NCI-H1105 treated with DMSO at 0.1 percent for 48 hours (cell line): ENCODE data around the gene IGF1R.

Source experiments
- DNase-seq: peaks from one replicate; lab custom pipeline; 2025; lab: John Stamatoyannopoulos, UW

IGF1R gene

DNA sequence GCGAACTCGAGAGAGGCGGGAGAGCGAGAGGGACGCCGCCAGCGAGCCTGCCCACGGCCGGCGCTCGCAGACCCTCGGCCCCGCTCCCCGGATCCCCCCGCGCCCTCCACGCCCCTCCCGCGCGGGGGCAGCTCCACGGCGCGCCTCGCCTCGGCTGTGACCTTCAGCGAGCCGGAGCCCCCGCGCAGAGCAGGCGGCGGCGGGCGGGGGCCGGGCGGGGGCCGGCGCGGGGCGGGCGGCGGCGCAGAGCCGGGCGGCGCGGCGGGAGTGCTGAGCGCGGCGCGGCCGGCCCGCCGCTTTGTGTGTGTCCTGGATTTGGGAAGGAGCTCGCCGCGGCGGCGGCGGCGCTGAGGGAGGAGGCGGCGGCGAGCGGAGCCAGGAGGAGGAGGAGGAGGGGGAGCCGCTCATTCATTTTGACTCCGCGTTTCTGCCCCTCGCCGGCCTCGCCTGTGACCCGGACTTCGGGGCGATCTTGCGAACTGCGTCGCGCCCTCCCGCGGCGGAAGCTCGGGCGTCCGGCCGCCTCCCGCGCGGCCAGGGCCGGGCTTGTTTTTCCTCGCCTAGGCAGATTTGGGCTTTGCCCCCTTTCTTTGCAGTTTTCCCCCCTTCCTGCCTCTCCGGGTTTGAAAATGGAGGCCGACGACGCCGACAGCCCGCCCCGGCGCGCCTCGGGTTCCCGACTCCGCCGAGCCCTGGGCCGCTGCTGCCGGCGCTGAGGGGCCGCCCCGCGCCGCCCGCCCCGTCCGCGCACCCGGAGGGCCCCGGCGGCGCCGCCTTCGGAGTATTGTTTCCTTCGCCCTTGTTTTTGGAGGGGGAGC is 524 bp downstream of the IGF1R start:
- no peak for DNase-seq

DNA sequence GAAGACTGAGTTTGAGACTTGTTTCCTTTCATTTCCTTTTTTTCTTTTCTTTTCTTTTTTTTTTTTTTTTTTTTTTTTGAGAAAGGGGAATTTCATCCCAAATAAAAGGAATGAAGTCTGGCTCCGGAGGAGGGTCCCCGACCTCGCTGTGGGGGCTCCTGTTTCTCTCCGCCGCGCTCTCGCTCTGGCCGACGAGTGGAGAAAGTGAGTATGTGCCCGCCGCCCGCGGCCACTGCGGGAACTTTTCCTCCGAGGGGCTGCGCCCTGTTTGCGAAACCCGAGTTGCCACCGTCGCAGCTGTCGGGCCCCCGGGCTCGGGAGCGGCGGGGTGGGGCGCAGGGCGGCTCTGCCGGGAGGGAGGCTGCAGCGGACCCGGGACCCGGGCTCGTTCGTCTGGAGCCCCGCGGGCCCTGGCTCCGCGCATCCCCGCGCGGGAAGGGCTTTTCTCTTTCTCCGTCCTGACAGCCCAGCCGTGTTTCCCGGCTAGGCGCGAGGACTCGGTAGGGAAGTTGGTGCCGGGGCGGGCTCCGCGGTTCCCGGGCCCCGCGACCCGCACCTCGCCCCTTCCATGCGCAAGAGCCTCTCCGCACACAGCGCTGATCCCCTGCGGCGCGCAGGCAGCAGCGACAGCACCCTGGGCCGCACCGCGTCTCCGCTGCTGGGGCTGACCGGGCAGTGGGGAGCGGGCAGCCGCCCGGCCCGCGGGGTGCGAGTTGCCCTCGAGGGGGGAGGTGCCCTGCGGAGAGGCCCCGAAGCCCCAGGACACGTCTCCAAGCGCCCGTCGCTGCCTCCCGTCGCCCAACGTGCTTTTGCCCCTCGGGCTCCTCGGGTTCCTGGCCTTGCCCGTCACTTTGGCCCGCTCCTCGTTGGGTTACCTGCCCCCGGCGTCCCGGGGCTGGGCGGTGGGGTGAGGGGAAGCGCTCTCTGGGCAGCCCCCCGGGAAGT is 1.4 kb downstream of the IGF1R start:
- no peak for DNase-seq

DNA sequence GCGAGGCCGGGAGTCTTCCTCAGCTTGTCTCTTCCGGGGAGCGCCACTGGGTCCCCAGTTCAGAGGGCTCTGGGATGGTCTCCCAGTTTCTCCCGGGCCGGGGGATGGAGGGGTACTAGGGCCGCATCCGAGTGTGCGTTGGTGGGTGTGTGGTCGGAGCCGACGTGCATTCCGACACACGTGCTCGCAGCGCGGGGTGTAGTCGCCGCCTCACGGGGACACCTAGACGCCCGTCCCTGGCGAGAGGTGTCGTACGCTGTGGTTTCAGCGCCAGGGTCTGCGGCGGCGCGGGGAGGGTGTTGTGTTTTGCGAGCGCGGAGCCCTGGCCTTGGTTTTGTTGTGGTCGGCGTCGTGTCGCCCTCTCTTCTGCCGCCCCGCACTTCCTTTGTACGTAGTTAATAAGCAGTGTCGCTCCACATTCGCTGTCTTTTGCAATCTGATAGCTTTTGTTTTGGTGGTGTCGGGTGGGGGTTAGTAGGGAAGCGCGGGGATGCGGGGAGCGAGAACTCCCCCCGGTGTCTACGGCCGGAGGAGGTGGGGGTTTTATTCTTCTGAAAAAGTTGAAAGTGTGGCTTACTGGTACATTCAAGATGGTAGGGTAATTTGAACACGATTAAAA is 2.2 kb downstream of the IGF1R start:
- DNase-seq, result no peak

- no peak for DNase-seq
Observed at GRCh38 chr15:98651036-98651481, 2.7 kb downstream of the IGF1R start.

- DNase-seq, result no peak
Observed at GRCh38 chr15:98651581-98652220, 3.4 kb downstream of the IGF1R start.

DNA sequence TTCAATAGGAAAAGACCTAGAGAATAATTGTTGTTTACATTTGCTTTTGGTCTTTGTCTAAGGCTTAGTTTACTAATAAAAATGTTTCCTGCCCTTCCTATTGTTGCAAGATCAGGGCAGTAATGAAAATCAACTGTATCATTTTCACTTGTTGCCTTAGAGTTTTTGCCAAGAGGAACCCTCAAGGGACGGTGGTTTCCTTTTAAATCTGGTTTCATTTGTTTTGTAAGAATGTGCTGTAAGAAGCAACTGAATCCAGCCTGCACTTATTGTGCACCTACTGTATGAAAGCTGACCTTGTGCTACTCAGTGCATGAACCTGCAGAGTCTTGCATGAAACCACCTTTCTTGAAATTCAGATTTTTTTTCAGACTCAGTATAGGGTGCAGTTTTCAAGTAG is 5.3 kb downstream of the IGF1R start:
- DNase-seq, result no peak

- no peak for DNase-seq
Observed at GRCh38 chr15:98654790-98655360, 6.5 kb downstream of the IGF1R start.

DNA sequence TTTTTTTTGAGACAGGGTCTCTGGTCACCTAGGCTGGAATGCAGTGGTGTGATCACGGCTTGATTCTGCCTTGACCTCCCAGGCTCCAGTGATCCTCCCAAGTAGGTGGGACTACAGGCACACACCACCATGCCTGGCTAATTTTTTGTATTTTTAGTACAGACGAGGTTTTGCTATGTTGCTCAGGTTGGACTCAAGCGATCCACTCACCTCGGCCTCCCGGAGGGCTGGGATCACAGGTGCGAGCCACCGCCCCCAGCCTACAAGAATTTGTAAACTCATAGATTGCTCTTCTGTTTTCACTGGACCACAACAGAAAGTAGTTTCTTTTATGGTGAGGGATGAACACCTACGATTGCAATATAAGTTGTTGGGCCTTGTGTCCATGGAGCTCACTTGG is 7.4 kb downstream of the IGF1R start:
- no peak for DNase-seq

- DNase-seq, result no peak
Observed at GRCh38 chr15:98657721-98658120, 9.4 kb downstream of the IGF1R start.

DNA sequence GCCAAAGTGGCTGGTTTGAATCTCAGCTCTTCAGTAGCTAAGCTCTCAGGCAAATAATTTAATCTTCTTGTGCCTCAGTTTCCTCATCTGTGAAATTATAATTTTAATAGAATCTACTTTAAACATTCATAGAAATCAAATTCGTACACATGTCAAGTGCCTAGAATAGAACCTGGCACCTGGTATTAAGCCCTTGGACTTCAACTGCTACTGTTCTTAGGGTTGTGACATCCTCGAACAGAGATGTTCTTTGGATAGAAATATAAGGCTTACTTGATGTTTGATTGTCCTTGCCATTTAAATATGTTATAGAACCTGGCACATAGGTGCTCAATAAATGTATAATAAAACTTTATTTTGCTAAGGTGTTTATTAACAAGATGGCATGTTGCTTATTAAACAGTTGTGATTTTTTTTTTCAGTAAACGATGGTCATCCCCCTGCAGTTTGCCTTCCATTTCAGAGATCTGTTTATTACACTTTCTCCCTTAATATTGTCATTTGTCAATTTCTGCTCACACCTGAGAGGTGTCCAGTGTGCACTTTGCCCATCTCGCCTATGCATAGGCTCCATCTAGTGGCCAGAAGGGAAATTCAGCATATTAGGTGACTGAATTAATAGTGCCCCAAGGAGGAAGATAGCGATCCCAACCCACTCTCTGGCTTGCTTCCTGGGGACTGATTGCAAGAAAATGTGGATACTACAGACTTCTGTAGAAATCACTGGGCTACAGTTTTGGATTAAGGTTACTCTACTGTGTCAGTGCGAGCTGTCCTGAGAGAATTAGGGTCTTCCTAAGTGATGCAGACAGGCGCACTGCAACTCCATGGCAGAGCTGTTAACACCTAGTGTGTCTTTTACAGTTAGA is 10.7 kb downstream of the IGF1R start:
- DNase-seq, result peak; percentile 47

DNA sequence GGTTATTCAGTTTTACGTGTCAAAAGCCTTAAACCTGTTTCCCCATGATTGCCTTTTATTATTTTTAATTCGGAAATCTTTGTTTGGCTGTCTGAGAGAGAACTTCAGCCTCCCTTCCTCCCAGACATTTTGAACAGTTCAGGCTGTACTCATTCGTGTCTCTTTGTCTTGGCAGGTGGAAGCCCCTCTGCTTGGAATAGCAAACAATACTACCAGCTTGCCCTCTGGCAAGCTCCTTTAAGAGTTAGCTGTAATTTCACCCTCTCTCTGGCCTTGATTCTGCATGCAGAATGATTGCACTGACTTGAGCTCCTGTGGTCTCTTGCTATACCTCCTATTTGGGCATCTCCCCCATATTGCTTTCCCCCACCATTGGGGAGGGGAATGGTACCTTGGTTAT is 11.7 kb downstream of the IGF1R start:
- no peak for DNase-seq

DNA sequence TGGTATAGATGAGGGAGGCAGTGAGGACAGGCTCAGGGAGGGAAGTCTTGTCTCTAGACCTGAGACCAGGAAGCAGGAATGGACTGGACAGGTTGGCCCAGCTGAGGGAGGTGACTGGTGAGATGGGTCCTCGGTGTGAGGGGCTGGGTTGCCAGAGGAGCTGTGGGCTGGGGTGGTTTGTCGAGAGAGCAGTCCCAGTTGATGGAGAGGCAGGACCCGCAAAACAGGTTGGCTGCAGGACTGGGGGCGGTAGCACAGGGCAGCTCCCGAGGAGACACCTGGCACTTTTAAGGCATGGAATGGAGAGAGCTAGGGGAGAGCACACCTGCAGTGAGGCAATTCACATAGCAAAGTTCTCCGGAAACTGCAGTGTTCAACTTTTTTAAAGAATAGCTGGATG is 14.7 kb downstream of the IGF1R start:
- no peak for DNase-seq

DNA sequence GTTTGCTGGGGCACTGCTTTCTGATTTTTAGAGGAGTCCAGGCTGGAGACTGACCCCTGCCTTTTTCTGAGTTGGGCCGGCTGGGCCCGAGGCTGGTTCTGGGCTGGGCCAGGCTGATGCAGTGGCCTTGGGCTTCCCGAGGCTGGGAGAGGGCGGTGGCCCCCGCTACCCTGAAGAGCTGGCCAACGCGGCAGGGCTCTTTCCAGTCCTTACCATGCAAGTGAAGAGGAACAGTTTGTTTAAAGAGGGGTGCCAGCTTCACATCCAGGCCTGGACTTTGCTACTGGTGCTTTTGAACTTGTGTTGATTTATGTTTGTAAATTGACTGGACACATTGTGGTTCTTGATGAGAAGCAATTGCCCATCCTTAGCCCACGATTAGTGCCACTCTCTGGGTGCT is 15.3 kb downstream of the IGF1R start:
- no peak for DNase-seq

GRCh38 chr15:98666441-98666840 is 18.1 kb downstream of the IGF1R start:
- no peak for DNase-seq

- no peak for DNase-seq
Observed at GRCh38 chr15:98666841-98667240, 18.5 kb downstream of the IGF1R start.

DNA sequence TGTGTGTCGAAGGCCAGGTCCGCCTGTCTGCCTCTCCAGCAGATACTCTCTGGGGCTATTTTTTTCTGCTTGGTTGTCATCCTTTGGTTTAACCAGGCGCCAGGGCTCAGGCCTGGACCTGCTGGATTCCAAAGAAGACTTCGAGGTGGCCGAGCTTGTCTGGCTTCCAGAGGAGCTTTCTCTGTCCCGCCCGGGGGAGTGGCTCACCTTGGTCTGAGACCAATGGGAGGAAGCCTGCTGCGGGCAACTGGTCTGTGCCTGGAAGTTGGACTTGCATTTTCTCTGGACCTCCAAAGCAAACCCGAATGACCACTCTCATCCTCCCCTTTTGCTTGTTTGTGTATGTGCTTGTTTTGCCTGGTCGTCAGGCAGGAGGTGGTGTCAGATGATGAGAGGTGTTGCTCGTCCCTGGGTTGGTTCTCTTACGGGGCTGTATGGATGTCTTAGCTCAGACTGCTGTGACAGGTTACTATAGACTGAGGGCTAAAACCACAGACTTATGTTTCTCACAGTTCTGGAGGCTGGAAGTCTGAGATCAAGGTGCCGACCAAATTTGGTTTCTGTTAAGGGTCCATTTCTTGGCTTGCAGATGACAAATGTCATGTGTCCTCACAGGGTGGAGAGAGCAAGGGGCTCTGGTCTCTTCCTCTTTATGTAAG is 19.3 kb downstream of the IGF1R start:
- no peak for DNase-seq

- DNase-seq, result no peak
Observed at GRCh38 chr15:98668566-98669308, 20.4 kb downstream of the IGF1R start.

DNA sequence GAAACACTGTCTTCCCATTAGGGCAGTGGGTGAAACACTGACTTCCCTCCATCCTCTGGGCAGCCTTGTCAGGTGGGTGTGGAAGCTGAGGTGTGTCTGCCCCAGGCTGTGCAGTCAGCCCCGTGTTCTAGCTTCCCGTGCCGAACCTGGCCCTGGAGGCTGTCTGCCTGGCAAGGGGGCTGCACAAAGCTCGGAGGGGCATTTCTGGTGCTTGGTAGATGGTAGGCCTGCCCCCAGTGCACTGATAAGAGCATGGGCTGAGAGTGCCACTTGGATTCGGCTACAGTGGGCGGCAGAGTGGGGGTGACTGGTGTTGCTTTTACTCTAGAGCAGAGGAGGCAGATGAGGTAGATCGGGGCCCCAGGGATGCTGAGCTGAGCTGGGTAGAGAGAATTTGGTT is 21.3 kb downstream of the IGF1R start:
- DNase-seq, result no peak
